ACHN (cell line): ENCODE results near the gene ZNF648.
"Not testable (repeated sequence)": the region's sequence is repeated elsewhere in the genome, so short reads cannot be mapped to it uniquely, and the experiment has no call there.

Source experiments
- DNase-seq: peaks from one replicate; pipeline ENCODE4 v3.0.0-alpha.2; 2015
- in situ Hi-C: cut with HindIII; loops from 2 replicates; pipeline ENCODE4 v1.10.0; 2017; ENCODE audit warnings: low sequenced_read_pairs, low pct_ligation_motif_present, low pct_unique_long_range_greater_than_20kb

ZNF648 gene

GRCh38 chr1:182061594-182061993, at the start of gene ZNF648:
Gene ZNF648 (minus strand): TSS chr1:182061712. CDS start chr1:182058010, 3,702 bp downstream.
- no peak for DNase-seq
- in situ Hi-C loops: no loop called here

DNA sequence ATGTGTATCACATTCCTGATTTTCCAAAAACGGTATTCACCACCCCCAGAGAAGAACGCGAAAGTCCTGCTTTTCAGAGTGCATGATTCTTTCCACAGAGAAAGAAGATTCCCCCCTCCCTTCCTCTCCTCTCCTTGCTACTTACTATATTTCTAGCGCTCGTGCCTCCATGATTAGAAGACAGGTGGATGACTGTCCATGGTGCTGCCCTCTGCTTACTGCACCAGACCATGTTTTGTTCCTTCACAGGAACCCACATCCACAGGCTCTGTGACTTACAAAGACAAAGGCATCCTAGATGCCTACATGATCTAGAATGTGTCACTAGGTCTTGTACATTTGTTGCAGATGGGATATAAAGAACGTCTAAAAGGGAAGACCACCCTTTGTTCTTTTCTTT, 49.1 kb upstream of the ZNF648 start:
- in situ Hi-C loops: no loop called here
- no peak for DNase-seq

DNA sequence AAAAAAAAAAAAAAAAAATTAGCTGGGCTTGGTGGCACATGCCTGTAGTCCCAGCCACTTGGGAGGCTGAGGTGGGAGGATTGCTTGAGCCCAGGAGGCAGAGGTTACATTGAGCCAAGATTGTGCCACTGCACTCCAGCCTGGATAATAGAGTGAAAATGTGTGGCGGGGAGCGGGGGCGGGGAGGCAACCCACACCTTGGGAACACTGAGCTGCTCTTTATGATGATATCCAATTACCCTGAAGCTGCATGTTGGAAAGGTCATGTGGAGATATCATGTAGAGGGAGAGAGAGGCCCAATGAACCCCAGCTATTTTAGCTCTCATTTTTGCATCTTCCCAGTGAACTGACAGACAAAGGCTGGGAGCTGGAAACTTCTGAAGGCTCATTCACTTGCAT, 48.3 kb upstream of the ZNF648 start:
- in situ Hi-C loops: no loop called here
- DNase-seq: no peak

DNA sequence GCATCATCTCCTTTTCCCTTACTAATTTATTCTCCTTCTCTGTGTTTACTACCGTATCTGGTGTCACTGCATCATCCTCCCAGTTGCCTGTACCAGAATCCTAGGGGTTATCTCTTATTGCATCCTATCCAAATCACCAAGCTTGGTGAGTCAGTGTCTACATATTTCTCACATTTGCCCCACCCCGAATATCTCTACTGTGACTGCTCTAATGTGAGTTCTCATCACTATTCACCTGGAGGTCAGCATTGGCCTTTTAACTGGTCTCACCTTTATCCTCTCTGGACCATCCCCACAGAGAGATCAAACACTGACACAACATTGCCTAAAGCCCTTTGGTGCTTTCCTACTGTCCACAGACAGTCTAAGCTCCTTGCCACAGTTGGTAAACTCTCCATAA, 45.7 kb upstream of the ZNF648 start:
- no peak for DNase-seq
- in situ Hi-C loops: no loop called here

- in situ Hi-C loops: no loop called here
These were observed 40.5 kb upstream of the ZNF648 start for GRCh38 chr1:182102043-182102416.

DNA sequence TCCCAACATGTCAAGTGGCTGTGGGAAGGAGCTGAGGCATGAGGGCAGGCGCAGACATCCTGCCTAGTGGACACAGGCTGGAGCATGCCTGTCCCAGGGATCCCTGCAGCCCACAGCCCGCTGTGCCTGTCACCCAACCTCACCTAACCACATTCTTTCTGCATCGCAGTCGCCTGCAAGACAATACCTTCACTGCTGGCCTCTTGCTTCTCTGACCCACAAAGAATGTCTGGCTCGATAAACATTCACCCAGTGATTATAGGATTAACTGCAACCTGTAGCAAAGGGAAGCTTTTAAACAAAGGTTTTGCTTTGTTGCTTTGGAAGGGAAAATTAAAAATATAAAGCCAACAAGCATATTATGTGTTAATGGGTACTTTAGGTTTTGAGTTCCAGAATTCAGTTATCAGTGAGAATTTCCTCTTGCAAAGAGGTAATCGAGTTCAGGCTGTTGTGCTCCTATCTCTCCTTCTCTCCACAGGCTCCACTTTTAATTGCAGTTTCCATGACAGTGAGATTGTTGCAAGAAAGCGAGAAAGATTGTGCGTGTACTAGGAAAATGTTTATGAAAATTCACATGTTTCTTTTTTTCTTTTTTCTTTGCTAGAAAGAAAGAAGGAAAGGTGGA, 40.0 kb upstream of the ZNF648 start:
- no peak for DNase-seq
- in situ Hi-C loops: no loop called here

More at GRCh38 chr1:182102043-182102416, 40.5 kb upstream of the ZNF648 start:
- no peak for DNase-seq

- DNase-seq: no peak
- in situ Hi-C loops: no loop called here
These were observed 36.8 kb upstream of the ZNF648 start for GRCh38 chr1:182098301-182098700.

GRCh38 chr1:182095946-182096345, 34.4 kb upstream of the ZNF648 start:
- in situ Hi-C loops: no loop called here
- no peak for DNase-seq

GRCh38 chr1:182094514-182095005, 33.0 kb upstream of the ZNF648 start:
- in situ Hi-C loops, DNase-seq: not testable (repeated sequence)

- no peak for DNase-seq
- in situ Hi-C loops: no loop called here
These were observed 32.3 kb upstream of the ZNF648 start for GRCh38 chr1:182093781-182094180.

GRCh38 chr1:182092336-182092735, 30.8 kb upstream of the ZNF648 start:
- no peak for DNase-seq
- in situ Hi-C loops: no loop called here

GRCh38 chr1:182091083-182091482, 29.6 kb upstream of the ZNF648 start:
- in situ Hi-C loops: no loop called here
- DNase-seq: no peak

- no peak for DNase-seq
- in situ Hi-C loops: no loop called here
These were observed 26.3 kb upstream of the ZNF648 start for GRCh38 chr1:182087719-182088350.

DNA sequence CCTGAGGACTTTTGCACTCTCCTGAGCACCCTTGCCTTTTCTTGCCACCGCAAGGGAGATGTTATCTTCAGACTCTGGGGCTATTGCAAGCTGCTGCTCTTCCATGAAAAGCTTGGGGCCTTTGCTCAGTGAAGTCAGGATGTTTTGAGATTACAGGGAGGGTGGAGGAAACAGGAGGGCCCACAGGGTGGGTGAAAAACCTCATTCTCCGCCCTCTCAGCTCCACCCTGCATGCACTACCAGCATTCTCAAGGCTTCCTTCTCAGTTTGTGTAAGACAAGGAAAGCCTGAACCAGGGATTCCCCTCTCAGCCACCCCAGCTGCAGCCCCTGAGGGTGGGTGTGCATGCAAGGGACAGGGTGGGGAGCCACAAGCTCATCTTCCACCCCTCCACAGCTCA, 25.8 kb upstream of the ZNF648 start:
- in situ Hi-C loops: no loop called here
- no peak for DNase-seq

DNA sequence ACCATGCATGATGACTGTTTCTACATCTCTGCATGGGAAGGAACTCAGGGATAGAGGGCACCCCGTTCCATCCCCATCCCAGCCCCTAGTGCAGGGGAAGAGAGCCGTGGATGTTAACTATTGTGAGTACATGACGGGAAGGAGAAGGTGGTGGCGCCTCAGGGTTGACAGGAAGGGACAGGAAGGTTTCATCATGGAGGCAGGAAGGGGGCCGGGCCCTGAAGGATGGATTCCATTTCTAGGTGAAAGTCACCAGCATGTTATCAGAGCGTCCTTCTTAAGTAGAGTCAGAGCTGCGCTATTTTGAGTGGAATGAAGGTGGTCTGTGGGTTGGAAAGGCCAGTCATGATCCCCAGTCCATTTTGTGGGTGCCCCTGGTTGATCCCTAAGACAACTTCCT, 25.1 kb upstream of the ZNF648 start:
- in situ Hi-C loops: no loop called here
- DNase-seq: no peak

GRCh38 chr1:182086136-182086535, 24.6 kb upstream of the ZNF648 start:
- in situ Hi-C loops: no loop called here
- DNase-seq: no peak

DNA sequence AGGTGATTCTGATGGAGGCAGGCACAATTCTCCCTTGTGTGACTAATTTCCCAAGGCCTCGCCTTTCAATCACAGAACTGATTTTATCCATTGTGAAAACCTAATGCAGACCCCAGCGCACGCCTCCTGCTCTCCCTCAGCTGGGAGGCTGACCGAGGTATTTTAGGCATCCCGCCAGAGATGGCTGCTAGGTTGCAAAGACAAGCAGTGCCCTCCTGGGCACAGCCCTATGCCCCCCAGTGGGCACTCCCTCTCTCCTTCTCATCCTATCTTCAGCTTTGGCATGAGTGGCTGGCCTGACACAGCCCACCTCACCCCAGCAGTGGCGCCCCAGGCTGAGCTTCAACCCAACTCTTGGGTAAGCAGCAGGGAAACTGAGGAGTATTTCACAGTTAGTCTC, 24.2 kb upstream of the ZNF648 start:
- no peak for DNase-seq
- in situ Hi-C loops: no loop called here

DNA sequence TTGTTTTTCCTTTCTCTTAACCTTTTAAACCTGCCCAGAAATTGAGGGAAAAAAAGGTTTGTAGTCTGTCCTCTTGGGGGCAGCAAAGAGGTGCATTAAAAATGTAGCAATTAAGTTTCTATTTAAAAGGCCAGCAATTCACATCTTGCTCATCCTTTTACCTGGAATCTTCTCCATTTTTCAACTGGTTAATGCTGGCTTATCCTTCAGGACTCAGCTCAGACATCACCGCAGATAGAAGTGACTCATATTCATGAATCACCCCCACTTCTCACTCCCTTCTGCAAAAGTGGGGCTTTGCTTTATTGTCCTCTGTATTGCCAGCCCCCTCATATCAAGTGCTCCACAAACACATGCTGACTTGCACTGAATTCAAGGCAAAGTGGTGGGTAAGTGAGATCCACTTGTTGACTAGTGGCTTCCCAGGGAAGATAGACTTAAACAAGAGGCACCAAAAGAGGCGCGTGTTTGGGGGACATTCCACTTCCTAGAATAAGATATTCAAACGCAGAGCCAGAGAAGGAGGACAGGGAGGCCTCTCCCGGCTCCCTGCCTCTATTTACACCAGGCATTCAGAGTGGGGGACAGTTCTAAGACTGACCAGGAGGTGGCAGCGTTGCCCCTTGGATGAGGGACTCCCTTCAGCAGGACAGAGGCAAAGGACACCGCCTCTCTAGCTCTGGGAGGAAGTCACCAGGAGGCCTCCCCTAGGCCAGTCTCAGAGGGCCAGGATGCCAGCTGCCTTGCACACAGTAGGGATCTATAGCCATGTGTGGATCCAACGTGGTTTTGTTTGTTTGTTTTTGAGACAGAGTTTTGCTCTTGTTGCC, 23.2 kb upstream of the ZNF648 start:
- in situ Hi-C loops: no loop called here
- peak; percentile 76 for DNase-seq

GRCh38 chr1:182083851-182084486, 22.5 kb upstream of the ZNF648 start:
- in situ Hi-C loops: no loop called here
- DNase-seq: no peak
